ENCODE data around the gene PARD3.

Gene PARD3

DNA sequence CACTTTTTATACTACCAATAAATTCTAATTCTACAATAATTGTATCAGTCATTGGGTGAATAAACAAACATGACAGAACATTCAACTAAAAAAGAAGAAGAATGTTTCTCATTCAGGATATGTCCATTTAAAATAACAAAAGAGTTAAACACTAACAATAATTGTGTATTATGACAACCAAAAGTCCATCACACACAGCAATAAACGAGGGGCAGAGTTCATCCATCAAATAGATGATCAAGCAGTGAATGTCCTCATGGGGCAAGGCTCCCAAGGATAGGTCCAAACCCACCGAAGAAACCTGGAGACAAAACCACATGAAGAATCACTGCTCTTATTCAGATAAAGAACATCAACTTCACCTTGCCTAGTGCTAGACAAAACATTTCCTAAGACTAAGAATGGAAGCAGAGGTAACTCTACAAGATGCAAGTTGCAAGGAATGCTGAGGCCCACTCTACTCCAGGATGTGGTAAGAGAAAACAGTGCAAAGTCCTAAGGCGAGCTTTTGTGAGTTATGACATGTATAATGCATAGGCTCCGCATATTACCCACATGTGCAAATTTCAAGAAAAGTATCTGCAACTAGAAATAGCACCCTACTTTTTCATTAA is 115.1 kb downstream of the PARD3 start:
- no peak for DNase-seq (ENCODE audit: low read depth)
- TF ChIP-seq, protein P1, sequence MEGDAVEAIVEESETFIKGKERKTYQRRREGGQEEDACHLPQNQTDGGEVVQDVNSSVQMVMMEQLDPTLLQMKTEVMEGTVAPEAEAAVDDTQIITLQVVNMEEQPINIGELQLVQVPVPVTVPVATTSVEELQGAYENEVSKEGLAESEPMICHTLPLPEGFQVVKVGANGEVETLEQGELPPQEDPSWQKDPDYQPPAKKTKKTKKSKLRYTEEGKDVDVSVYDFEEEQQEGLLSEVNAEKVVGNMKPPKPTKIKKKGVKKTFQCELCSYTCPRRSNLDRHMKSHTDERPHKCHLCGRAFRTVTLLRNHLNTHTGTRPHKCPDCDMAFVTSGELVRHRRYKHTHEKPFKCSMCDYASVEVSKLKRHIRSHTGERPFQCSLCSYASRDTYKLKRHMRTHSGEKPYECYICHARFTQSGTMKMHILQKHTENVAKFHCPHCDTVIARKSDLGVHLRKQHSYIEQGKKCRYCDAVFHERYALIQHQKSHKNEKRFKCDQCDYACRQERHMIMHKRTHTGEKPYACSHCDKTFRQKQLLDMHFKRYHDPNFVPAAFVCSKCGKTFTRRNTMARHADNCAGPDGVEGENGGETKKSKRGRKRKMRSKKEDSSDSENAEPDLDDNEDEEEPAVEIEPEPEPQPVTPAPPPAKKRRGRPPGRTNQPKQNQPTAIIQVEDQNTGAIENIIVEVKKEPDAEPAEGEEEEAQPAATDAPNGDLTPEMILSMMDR (IDR thresholded peaks at IDR 0.05; ENCODE audit: low read depth, low read length, missing control alignments) = no peak
- no peak overlapping the region for H3K4me3 ChIP-seq (ENCODE audit: low read depth, low read length)

DNA sequence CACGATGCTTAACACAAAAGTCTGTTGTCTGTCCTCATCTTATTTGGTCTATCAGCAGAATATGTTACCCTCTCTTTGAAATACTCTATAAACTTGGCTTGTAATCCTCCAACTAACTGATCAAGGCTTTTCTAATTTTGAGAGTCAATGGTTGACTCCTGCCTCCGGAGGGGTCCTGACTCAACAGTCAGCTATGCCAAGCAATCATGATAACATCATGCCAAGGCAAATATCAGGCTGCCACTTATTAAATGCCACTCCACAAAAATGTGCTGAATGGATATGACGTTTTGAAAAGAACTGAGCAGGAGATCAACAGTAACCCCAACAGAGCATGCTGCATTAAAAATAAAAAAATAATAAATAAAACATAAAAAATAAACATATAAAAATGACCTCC is 116.1 kb downstream of the PARD3 start:
- no peak overlapping the region for H3K4me3 ChIP-seq (ENCODE audit: low read depth, low read length)
- no peak for DNase-seq (ENCODE audit: low read depth)
- TF ChIP-seq, protein P1 (IDR thresholded peaks at IDR 0.05; ENCODE audit: low read depth, low read length, missing control alignments) = no peak

DNA sequence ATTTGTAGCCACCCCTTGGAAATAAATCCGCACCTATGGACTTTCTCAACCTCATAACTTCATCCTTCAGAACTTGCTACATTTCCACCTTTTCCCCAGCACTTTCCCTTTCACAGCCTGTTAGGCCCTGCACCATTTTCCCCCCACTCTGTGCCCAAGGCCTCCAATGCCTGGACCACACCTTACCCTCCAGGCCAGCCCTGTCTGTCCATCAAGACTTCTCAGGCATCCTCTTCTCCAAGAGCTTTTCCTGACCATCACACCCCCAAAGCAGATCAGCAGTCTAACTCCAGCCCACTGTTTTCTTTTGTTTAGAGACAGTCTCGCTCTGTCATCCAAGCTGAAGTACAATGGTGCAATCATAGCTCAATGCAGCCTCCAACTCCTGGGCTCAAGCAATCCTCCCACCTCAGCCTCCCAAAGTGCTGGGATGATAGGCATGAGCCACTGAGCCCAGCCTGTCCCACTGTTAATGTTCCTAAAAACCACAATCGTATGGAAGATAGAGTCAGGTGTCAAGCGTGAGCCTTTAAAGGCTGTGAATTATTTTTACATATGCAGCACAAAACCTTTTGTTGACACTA is 116.8 kb downstream of the PARD3 start:
- no peak overlapping the region for H3K4me3 ChIP-seq (ENCODE audit: low read depth, low read length)
- no peak for DNase-seq (ENCODE audit: low read depth)
- TF ChIP-seq, protein P1 (IDR thresholded peaks at IDR 0.05; ENCODE audit: low read depth, low read length, missing control alignments) = no peak

DNA sequence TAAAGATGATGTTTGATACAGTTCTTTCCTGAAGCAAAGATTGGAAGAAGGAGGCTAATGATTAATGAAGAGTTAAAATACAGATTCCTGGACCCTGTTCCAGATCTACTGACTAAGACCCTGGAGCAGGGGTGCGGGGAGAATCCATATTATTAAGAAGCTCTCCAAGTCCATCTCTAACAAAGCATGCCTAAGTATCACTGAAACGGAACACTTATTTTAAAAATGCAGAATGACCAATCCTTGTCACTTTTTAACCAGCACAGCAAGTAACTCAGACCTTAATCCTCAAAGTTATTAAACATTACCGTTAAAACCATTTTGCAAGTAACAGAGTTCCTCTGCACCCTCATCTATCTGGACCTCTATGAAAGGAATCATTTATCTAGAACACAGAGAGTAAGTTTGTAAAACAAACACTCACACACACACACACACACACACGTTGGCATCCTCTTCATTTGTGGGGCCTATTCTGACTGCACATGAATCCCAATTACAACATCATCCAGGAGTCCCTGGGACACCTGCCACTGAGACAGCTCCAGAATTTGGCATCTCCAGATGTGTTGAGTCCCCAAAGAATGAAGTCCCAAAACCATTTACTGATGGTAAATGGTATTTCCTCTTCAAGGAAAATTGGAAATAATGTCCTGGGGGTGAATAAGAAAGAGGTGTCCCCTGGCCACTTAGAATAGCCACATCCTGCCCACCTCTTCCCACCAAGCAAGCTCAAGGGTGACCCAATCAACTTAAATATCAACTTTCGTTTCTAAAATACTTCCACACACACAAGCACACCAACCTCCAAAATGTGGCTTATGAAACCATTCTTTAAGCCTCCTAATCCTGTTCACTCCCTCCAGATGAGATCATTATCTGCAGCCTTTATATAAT is 117.5 kb downstream of the PARD3 start:
- DNase-seq (ENCODE audit: low read depth) = no peak
- TF ChIP-seq, protein P1 (IDR thresholded peaks at IDR 0.05; ENCODE audit: low read depth, low read length, missing control alignments) = no peak
- no peak overlapping the region for H3K4me3 ChIP-seq (ENCODE audit: low read depth, low read length)

DNA sequence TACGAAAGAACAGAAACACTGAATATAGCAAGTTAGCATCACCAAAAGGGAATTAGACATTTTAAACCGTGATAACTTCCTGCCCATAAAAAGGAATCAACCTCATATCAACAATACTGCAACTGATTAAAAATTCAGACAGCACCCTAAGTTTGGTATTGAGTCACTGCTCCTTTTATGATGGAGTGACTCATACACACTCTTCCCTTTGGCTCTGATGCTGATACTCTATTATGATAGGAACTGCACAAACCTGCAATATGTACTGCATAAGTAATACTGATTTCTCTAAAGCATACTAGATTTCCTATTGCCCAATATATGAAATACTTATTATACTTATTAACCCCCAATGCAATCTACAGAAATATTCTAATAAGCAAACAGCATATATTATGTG is 118.7 kb downstream of the PARD3 start:
- TF ChIP-seq, protein P1 (IDR thresholded peaks at IDR 0.05; ENCODE audit: low read depth, low read length, missing control alignments) = no peak
- no peak for DNase-seq (ENCODE audit: low read depth)
- H3K4me3 ChIP-seq (ENCODE audit: low read depth, low read length) = no peak overlapping the region

DNA sequence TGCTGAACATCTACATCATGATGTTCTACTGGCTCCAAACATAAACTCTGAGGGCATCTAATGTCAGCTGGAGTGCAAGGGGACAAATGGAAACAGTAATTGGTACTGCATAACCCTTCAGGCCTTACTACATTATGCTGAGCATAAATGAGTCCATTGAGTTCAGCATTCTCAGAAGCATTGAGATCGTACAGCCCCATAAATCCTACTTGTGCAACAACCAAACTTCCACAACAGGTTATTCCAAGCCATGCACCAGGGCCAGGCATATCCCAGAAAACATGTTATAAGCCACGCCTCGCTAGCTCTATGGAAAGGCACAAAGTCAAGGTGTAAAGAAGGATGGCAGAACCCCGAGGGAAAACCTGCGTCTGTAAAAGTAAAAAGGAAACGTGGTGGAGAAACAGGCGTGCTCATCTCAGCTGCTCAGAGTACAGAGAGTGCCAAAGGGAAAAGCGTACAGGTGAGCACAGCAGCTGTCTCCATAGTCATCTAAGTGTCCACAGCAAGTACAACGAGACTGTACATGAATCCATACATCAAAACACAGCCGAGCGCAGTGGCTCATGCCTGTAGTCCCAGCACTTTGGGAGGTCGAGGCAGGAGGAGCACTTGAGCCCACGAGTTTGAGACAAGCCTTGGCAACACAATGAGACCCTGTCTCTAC is 124.6 kb downstream of the PARD3 start:
- TF ChIP-seq, protein P1 (IDR thresholded peaks at IDR 0.05; ENCODE audit: low read depth, low read length, missing control alignments) = no peak
- no peak for DNase-seq (ENCODE audit: low read depth)
- no peak overlapping the region for H3K4me3 ChIP-seq (ENCODE audit: low read depth, low read length)

Data from GM12864 (cell line).